Heart left ventricle (tissue), 16 donors: ENCODE data around the gene TIMM17A. TPM values are rescaled to one million over a fixed set of nuclear protein-coding genes. Genes with fewer than 3 reads are reported as not detected.

Experiments
- ATAC-seq, 4 donors: fragments of 200-7000 bp; cut with Tn5 transposase; one replicate each; pipeline ENCODE4 v1.9.1; 2020 to 2022; ENCODE audit warnings: moderate library complexity in 4 of 4, mild to moderate bottlenecking in 3 of 4, moderate number of reproducible peaks in 1 of 4
- DNase-seq, 5 donors: peaks; one replicate each; pipeline ENCODE4 v3.0.0-alpha.2; 2020
- H3K27ac ChIP-seq, 12 donors: fragments of 200-600 bp; sonication (generic) in 4 of 12; one replicate each; pipeline versions ENCODE4 v1.5.0 to v1.8.0; 2016 to 2022; ENCODE audit warnings: mild to moderate bottlenecking in 2 of 12
- H3K27me3 ChIP-seq, 9 donors: fragments of 200-600 bp; sonication (generic) in 2 of 9; one replicate each; pipeline versions ENCODE4 v1.5.1 to v1.8.0; 2016 to 2022; ENCODE audit warnings: mild to moderate bottlenecking in 3 of 9
- H3K36me3 ChIP-seq, 9 donors: fragments of 200-600 bp; sonication (generic) in 2 of 9; one replicate each; pipeline versions ENCODE4 v1.5.0 to v1.8.0; 2018 to 2022; ENCODE audit warnings: mild to moderate bottlenecking in 2 of 9
- H3K4me1 ChIP-seq, 12 donors: fragments of 200-600 bp; sonication (generic) in 4 of 12; one replicate each; pipeline versions ENCODE4 v1.5.0 to v1.8.0; 2016 to 2022; ENCODE audit warnings: mild to moderate bottlenecking in 3 of 12
- H3K4me3 ChIP-seq, 12 donors: fragments of 200-600 bp; sonication (generic) in 4 of 12; one replicate each; pipeline versions ENCODE4 v1.5.0 to v1.8.0; 2017 to 2022; ENCODE audit warnings: mild to moderate bottlenecking in 9 of 12, moderate library complexity in 4 of 12
- H3K9me3 ChIP-seq, 12 donors: fragments of 200-600 bp; sonication (generic) in 4 of 12; one replicate each; pipeline versions ENCODE4 v1.5.0 to v1.8.0; 2016 to 2022; ENCODE audit warnings: mild to moderate bottlenecking in 1 of 12
- POLR2A ChIP-seq, 2 donors: fragments of 450-650 bp; IDR thresholded peaks; one replicate each; pipeline ENCODE4 v1.6.1; 2017; ENCODE audit warnings: antibody characterized with exemption in 2 of 2, mild to moderate bottlenecking in 2 of 2, moderate library complexity in 2 of 2
- WGBS, 4 donors: extraction: QIAGEN DNeasy Blood & Tissue Kit in 2 of 4; methylation state at CpG; one replicate each; pipeline versions ENCODE4 v1.1.5 to v1.1.7; 2013 to 2018; 5-methylcytosine and 5-hydroxymethylcytosine counted together
- intact Hi-C, 10 donors: fragments of 100-400 bp; cut with DNase I; formaldehyde crosslinking; loops; one replicate each; pipeline versions ENCODE4 v1.11.1 to v1.14.2; 2022
- polyA plus RNA-seq, 2 donors: library from polyadenylated mRNA; stranded (reverse); fragments of 200-250 nt; gene quantifications; one replicate each; pipeline ENCODE4 v1.2.3, GENCODE V29; 2013
- total RNA-seq, 9 donors: library from RNA; depleted of rRNA in 2 of 9; stranded (reverse); fragments of >200 nt in 2 of 9; fragmentation: NEBNext Ultra II Directional in 3 of 9; extraction: Animal tissue kit (Norgen Biotek cat#: 25700) in 3 of 9; gene quantifications; one replicate each; pipeline versions ENCODE4 v1.1.0 to v1.2.4, GENCODE V29; 2016 to 2023
- TF ChIP-seq, protein P1 (sequence below), 12 donors: fragments of 200-600 bp; sonication (generic) in 4 of 12; IDR thresholded peaks; one replicate each; pipeline versions ENCODE4 v1.5.0 to v1.8.0; 2018 to 2022; ENCODE audit warnings: antibody characterized with exemption in 12 of 12, mild to moderate bottlenecking in 5 of 12
- donor health status: ischemic (EF 13 %, LVEDD 7.1; RV severe dilation, severe dysfunction).
- donor health status: healthy with polysubstance abuse.
- donor health status: DM: no; HTN: yes; CAD: no.
- donor health status: DM: no; HTN: no; CAD: no.
- donor health status: ischemic (EF 25% LVEDD 6.9; RV normal size, moderate dysfunction).
- donor health status: ischemic (EF 25% LVEDD 5.7; RV mildly dilated, moderate dysfunction).
- donor health status: healthy.
- donor health status: DM: yes; HTN: yes; CAD: no.
- donor health status: ischemic (EF 35%, LVEDD 5.7; RV mildly dilated, moderate dysfunction).
- donor health status: nonischemic (EF 11% LVEDD 7.7; RV severe dilation, severe dysfunction).
- donor health status: DM: yes; HTN: yes; CAD: no.
- donor health status: PGD.
- donor health status: ischemic (EF 29% LVEDD 5.4; RV normal size, mild dysfunction).
- donor health status: nonischemic (EF 23%, LVEDD 6.1; RV moderate dilation, normal function).

The TIMM17A gene
- total and polyA plus RNA-seq, 11 donors = 31.7 to 151 (median 86.0) TPM

DNA sequence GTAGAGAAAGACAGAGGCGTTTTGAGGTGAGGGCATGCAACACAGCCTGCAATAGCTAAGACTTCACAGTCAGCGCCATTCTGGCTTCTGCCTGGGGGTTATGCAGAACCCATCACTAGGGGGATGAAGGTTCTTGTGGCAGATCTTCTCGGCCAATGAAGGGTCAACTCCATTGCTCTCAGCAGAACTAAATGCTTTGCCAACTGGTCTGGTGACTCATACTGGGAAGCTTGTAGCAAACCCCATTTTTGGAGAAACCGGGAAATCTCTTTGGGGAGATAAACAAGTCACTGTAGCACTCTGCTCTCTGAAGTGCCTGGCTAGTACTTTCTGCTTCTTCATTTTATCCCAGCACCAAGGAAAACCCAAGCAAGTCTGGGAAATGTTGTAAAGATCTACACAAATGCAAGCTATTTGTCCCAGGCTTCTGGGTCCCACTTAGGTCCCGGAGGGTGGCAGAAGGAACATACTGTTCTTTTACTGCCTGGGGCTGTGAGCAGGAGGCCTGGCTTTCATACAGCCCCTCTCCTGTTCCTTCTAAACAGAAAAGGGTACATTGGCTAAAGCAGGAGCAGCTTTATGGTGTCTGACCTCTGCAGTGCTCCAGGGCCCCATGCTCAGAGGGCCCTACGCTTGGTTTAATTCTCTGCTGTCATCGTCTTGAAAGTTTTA is 37.8 kb upstream of the TIMM17A start:
- no peaks in the 10 kb centered on the region for H3K36me3 ChIP-seq
- ATAC-seq (peak; percentile 59 to 79 (median 68)), DNase-seq (no peak)
- H3K4me1 ChIP-seq = peaks cover 0 to 37% (median 18%) of the 10 kb centered on the region in 12 donors
- H3K27me3 ChIP-seq = no peaks in the 10 kb centered on the region
- H3K9me3 ChIP-seq = no peaks in the 10 kb centered on the region
- H3K4me3 ChIP-seq = no peak overlapping the region
- intact Hi-C loops = no loop called here
- no peak for TF ChIP-seq POLR2A (IDR thresholded peaks at IDR 0.05)
- TF ChIP-seq, protein P1, sequence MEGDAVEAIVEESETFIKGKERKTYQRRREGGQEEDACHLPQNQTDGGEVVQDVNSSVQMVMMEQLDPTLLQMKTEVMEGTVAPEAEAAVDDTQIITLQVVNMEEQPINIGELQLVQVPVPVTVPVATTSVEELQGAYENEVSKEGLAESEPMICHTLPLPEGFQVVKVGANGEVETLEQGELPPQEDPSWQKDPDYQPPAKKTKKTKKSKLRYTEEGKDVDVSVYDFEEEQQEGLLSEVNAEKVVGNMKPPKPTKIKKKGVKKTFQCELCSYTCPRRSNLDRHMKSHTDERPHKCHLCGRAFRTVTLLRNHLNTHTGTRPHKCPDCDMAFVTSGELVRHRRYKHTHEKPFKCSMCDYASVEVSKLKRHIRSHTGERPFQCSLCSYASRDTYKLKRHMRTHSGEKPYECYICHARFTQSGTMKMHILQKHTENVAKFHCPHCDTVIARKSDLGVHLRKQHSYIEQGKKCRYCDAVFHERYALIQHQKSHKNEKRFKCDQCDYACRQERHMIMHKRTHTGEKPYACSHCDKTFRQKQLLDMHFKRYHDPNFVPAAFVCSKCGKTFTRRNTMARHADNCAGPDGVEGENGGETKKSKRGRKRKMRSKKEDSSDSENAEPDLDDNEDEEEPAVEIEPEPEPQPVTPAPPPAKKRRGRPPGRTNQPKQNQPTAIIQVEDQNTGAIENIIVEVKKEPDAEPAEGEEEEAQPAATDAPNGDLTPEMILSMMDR (IDR thresholded peaks at IDR 0.05) = no peak
- peak overlapping the region; percentile 40 to 92 (median 61) for H3K27ac ChIP-seq
- 61 to 82% (median 67%) methylated on average over 6 to 7 of the region's 7 CpGs for WGBS, 4 donors

DNA sequence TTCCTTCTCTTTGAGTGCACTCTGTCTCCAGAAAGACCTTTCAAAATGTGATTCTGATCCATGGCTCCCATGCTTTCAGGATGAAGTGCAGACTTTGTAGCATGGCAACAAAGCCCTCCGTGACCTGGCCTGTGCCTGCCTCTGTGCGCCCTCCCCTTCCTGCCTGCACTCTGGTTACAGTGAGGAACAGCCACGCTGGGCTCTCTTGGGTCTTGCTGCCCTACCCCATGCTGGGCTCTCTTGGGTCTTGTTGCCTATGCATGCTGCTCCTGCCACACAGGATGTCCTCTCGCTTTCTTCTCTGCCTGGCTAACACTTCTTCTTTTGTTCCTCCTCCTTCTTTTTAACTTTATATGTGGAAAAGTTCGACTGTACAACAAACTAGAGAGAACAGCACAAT is 37.0 kb upstream of the TIMM17A start:
- no peak for TF ChIP-seq POLR2A (IDR thresholded peaks at IDR 0.05)
- TF ChIP-seq, protein P1 (IDR thresholded peaks at IDR 0.05) = no peak
- H3K27ac ChIP-seq = peak overlapping the region in 8 of 12 donors; percentile 19 to 92 (median 47)
- H3K4me1 ChIP-seq = peaks cover 0 to 34% (median 18%) of the 10 kb centered on the region in 12 donors
- 84 to 92% (median 87%) methylated on average over 5 of the region's 5 CpGs for WGBS, 4 donors
- intact Hi-C loops = no loop called here
- no peak for ATAC-seq
- no peak for DNase-seq
- no peaks in the 10 kb centered on the region for H3K27me3 ChIP-seq
- no peaks in the 10 kb centered on the region for H3K9me3 ChIP-seq
- H3K4me3 ChIP-seq = no peak overlapping the region
- no peaks in the 10 kb centered on the region for H3K36me3 ChIP-seq

GRCh38 chr1:201921952-201922558 is 33.2 kb upstream of the TIMM17A start:
- H3K27me3 ChIP-seq = no peaks in the 10 kb centered on the region
- DNase-seq (no peak), ATAC-seq (no peak)
- peak overlapping the region in 1 of 12 donors; percentile 92 for H3K27ac ChIP-seq
- H3K36me3 ChIP-seq = no peaks in the 10 kb centered on the region
- 87 to 94% (median 90%) methylated on average over 3 of the region's 3 CpGs for WGBS, 4 donors
- intact Hi-C loops = no loop called here
- H3K9me3 ChIP-seq = no peaks in the 10 kb centered on the region
- no peak overlapping the region for H3K4me3 ChIP-seq
- peaks cover 0 to 21% (median 13%) of the 10 kb centered on the region in 12 donors for H3K4me1 ChIP-seq
- no peak for TF ChIP-seq POLR2A (IDR thresholded peaks at IDR 0.05)
- TF ChIP-seq, protein P1 (IDR thresholded peaks at IDR 0.05) = no peak

DNA sequence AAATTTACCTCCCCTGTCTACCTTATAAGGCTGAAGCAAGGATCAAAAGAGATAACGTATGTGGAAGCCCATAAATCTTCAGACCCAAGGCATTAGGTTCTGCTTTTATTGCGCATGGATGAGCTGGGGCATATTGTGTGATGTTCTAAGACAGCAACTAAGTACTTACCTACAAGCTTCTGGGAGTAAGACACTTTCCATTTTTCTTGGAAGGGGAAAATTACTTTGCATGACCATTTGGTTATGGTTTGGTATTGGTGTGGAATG is 30.1 kb upstream of the TIMM17A start:
- DNase-seq (no peak), ATAC-seq (no peak)
- Histone ChIP-seq H3K9me3 (no peaks in the 10 kb centered on the region), H3K27ac (peak overlapping the region in 1 of 12 donors; percentile 73), H3K27me3 (no peaks in the 10 kb centered on the region), H3K36me3 (no peaks in the 10 kb centered on the region), H3K4me3 (no peak overlapping the region), H3K4me1 (peaks cover 0 to 7% (median 0%) of the 10 kb centered on the region in 12 donors)
- 77 to 92% (median 89%) methylated on average over 2 of the region's 2 CpGs for WGBS, 4 donors
- no peak for TF ChIP-seq POLR2A (IDR thresholded peaks at IDR 0.05)
- TF ChIP-seq, protein P1 (IDR thresholded peaks at IDR 0.05) = no peak
- intact Hi-C loops = no loop called here
